ENCODE data around the gene OGDH.
A peak's percentile ranks its signal among the peaks of the same experiment; 100 is the strongest.
"Not testable (repeated sequence)": the region's sequence is repeated elsewhere in the genome, so short reads cannot be mapped to it uniquely, and the experiment has no call there.

The OGDH gene

GRCh38 chr7:44606341-44607140, at the start of gene OGDH:
Gene OGDH, plus strand, starts transcription at chr7:44606627. Its CDS starts 17,717 bp downstream, at chr7:44624344.
- DNase-seq: peak; percentile 98

GRCh38 chr7:44557485-44557884, 48.9 kb upstream of the OGDH start:
- DNase-seq: no peak

DNA sequence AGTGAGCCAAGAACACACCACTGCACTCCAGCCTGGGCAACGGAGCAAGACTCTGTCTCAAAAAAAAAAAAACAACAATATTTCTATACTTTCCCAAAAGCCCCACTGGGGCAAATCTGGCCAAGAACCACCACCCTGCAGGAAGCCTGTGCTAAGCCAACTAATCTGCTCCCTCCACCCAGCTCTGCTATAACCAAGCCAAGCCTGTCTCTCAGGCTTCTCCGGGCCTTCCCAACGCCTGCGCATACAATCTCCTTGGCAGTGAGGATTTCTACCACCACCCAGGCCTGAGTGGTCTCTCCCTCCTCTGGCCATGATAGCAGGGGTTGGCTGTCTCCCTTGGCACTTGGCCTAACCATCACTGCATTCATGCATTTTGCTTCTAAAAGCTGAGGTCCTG, 46.9 kb upstream of the OGDH start:
- DNase-seq: no peak

DNA sequence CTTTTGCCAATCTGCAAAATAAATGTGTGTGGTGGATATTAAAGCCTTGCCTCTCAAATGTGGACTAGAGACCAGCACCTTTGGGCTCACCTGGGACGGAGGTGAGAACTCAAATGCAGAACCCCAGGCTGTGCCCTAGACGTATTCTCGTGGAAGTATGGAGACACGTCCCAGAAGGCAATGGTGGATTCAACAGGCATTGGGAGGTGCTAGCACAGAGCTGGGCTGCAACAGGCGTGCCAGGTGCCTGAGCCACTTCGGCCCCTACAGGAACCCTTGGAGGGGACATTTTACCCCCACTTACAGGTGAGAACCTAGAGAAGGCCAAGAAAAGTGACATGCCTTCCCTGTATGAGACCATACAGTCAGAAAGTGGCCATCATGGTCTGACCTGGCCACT, 44.9 kb upstream of the OGDH start:
- no peak for DNase-seq

GRCh38 chr7:44561962-44562621, 44.3 kb upstream of the OGDH start:
- no peak for DNase-seq

GRCh38 chr7:44562622-44562962, 43.8 kb upstream of the OGDH start:
- DNase-seq: not testable (repeated sequence)

DNA sequence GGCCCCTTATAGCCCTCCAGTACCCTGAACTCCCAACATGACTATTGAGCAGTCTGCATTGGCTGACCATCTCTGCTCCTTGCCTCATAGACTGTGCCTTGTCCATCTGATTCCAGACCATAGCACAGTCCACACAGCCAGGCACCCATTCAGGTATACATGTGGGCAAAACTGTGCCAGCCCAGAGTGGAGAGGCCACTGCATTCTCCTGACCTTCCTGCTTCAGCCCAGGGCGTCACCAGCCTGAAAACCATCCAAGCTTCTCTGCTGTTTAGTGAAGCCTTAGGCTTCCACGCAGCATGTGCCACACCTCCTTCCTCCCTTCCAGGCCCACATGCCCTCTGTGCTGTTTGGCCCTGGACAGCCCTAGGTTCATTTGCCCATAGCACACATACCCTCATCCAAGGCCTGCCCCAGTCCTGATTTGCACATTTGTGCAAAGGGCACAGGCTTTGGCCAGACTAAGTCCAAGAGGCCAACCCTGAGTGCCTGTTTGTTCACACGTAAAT, 43.2 kb upstream of the OGDH start:
- no peak for DNase-seq

GRCh38 chr7:44564606-44565005, 41.8 kb upstream of the OGDH start:
- DNase-seq: no peak

DNA sequence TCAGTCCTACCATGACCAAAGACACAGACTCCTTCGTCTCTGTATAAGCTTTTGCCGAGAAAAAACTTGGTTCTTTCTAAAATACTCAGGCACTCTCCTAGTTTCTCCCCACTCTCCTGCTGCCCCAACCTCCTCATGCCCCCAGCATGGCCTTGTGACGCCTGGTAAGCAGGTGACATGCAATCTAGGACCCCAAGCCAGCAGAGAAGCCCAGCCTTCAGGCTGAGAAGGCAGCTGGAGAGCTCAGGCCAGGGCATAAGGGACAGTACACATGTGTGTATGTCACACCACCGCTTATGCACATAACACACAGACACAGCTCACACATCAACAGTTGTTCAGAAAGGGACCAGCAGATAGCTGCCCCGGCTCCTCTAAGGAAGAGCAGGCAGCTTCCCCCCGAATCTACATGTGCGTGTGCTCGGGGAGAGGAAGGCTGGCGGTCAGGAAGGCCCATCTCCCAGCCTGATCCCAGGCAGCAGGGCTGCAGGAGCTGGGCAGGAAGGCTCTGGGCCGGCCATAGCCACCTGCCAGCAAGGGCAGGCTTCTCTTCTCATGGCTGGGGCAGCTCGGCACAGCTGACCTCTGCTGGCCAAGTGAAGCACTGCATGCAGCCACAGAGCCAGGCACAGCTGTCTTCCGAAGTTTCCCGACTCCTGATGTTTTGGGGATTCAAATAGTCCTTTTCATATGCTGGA, 41.2 kb upstream of the OGDH start:
- DNase-seq: peak; percentile 67

DNA sequence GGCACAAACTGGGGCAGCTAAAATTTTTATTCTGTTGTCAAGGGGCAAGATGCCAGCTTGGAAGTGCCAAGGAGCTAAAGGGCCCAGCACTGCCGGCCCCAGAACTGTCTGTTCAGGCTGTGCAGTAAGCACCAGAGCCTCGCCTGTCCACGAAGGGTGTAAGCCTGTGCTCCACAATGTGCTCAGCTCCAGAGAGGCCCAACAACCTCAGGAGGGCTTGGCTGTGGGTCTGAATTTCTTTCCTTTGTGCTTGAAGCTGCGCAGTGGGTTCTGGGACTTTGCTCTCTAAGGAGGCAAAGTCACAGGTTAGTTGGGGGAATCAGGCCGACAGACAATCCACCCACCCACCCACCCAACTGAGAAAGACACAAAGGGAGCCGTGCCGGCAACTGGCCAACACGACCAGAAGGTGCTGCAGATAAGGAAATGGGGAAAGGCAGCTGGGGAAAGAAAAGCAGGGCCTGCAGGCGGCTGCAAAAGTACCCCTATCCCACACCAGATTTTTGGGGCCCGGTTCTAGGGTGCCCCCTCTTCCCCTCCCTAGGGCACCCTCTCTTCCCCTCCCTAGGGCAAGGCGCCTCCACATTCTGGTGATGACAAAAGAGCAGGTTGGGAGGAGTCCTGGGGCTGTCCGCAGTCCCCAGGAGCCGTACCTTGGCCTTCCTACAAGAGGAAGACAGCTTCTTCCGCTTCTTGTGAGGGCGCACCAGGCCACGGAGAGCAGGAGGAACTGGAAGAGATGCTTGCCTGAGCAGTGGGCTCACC, 40.5 kb upstream of the OGDH start:
- no peak for DNase-seq

DNA sequence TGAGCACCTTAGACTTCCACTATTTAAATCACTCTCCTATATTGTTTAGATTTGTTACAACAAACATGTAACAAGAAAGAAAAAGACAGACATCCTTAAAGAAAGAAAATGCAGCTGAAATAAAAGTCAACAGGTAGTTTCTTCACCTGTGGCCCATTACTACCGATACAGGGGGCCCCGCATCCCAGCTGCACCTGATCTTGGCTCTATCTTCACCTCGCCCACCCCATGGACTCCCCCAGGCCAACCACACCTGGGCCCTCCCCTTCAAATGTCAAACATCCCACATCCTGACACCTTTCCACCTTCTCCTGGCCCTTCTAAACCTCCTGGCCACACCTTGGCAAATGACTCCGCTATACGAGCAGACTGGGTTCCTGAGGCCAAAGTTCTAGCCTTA, 39.7 kb upstream of the OGDH start:
- no peak for DNase-seq

DNA sequence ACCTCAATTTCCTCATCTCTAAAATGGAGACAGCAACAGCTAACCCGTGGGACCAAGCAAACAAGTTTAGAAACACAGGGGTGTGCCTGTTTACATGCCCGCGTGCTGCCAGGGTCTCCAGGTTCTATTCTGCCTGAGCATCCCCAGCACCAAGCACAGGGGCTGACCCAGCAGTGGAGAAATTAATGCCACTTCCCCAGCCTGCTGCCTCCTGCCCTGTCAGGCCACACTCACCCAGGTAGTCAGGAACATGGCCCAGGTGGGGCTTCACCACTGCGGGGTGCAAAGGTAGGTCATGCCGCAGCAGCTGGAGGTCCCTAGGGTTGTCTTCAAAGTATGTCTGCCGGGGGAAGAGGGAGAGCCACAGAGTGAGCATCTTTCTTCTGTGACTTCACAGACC, 38.5 kb upstream of the OGDH start:
- DNase-seq: no peak

GRCh38 chr7:44568771-44569560, 37.5 kb upstream of the OGDH start:
- DNase-seq: no peak

DNA sequence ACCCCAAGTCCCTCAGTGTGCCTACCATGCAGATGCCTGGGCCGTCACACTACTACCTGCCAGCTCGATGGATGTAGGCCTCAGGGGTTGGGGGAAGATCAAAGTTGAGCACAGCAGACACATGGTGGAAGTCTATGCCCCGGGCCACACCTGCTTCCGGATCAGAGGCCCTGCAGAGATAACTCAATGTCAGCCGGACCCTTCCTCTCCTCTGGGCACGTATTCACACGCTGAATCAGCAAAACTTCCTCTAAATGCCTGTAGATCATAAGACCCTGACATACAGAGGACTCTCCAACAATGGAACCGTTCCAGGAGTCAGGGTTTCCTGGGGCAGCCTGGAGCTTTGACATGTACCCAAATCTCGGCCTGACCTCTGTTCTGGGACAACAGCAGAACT, 36.5 kb upstream of the OGDH start:
- DNase-seq: no peak

DNA sequence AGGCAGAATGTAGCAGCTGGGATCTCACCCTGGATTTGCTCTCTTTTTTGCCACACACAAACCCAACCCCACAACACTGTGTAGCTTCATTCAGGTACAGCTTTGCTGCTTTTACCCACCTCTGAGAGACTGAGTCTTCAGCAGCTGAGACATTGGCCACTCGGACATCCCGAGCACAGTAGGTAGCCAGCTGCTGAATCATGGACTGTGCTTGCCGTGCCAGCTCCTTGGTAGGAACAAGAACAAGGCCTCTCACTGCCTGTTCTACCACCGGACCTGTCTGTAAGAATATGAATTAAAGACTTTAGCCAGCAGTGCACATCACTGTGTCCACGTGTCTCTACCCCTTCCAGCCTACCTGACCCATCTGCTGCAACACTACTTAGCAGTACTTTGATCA, 33.7 kb upstream of the OGDH start:
- DNase-seq: no peak

GRCh38 chr7:44573464-44574286, 32.8 kb upstream of the OGDH start, which contains the start of gene DDX56:
Gene DDX56, minus strand, starts transcription at chr7:44573908. Its CDS starts 13 bp downstream, at chr7:44573895.
- DNase-seq: peak; percentile 98

DNA sequence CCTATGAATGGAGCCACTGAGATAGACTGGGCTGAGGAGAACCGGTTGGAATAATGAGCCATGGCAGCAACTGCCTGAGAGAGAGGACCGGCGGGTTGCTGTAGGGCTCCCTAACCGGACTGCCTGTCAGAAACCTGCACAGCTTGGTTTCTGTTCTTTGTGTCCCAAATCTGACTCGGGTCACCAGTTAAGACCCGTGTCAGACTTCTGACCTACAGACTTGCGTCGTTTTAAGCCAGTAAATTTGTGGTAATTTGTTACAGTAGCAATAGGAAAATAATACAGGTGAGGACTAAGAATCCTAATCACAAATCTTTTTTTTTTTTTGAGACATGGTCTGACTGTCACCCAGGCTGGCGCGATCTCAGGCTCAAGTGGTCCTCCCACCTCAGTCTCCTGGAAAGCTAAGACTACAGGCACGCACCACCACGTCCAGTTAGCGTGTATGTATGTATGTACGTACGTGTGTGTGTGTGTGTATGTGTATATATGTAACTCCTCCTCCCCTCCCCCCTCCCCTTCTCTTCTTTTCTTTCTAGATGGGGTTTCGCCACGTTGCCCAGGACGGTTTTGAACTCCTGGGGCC, 32.0 kb upstream of the OGDH start:
- no peak for DNase-seq

- DNase-seq: no peak
These were observed 31.4 kb upstream of the OGDH start for GRCh38 chr7:44575054-44575453.

DNA sequence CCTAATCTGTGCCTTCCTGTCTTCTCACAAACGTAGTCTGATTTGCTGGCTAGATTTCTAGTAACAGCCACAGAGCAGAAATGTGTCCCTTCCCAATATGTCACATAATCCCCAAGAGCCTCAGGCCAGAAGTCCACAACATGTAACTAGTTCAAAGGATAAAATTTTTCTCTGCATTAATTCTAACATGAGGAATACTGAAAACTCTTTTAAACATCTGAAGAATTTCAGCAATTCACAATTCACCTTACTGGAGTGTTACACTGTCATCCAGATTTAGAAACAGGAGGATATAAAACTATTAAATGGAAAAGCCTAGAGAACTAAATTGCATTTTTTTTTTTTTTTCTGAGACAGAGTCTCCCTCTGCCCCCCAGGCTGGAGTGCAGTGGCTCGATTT, 30.2 kb upstream of the OGDH start:
- no peak for DNase-seq
